Cardiac muscle cell (in vitro differentiated cells and primary cell): ENCODE results near the gene TSEN2. TPM values are rescaled to one million over a fixed set of nuclear protein-coding genes. Genes with fewer than 3 reads are reported as not detected.
"Not testable (repeated sequence)": the region's sequence is repeated elsewhere in the genome, so short reads cannot be mapped to it uniquely, and the experiment has no call there.

Experiments used
- DNase-seq, 2 donors: peaks; one replicate each; pipeline versions ENCODE4 v3.0.0 to v3.0.0-alpha.2; 2010 to 2017; ENCODE audit warnings: low read depth in 1 of 2, low spot score in 1 of 2
- H3K27ac ChIP-seq: fragments of 200-600 bp; sonication (generic); 2 replicates; pipeline ENCODE4 v1.5.1; 2016
- H3K27me3 ChIP-seq: fragments of 200-600 bp; sonication (generic); 2 replicates; pipeline ENCODE4 v1.6.0; 2016; ENCODE audit warnings: control low read depth
- H3K36me3 ChIP-seq: fragments of 200-600 bp; sonication (generic); 2 replicates; pipeline ENCODE4 v1.5.1; 2016; ENCODE audit warnings: control low read depth
- H3K4me1 ChIP-seq: fragments of 200-600 bp; sonication (generic); 2 replicates; pipeline ENCODE4 v1.8.1; 2017; ENCODE audit warnings: low read depth, mild to moderate bottlenecking, mixed run types
- H3K4me3 ChIP-seq: fragments of 200-600 bp; sonication (generic); 2 replicates; pipeline ENCODE4 v1.5.1; 2016; ENCODE audit warnings: mild to moderate bottlenecking
- H3K9me3 ChIP-seq: fragments of 200-600 bp; sonication (generic); 2 replicates; pipeline ENCODE4 v1.5.1; 2017; ENCODE audit warnings: low read depth, mild to moderate bottlenecking, control low read depth
- polyA plus RNA-seq: library from polyadenylated mRNA; unstranded; fragments of >200 nt; fragmentation: Nextera tagmentation; extraction: Ambion mirVana; gene quantifications from 2 replicates; pipeline ENCODE4 v1.2.1, GENCODE V29; 2016
- total RNA-seq: library from RNA; depleted of rRNA; stranded (reverse); fragments of >200 nt; gene quantifications from 2 replicates; pipeline ENCODE4 v1.2.3, GENCODE V29; 2016
- TF ChIP-seq, protein P1 (sequence below): IDR thresholded peaks from 2 replicates; pipeline ENCODE4 v1.5.1; 2012; ENCODE audit warnings: low read depth, mild to moderate bottlenecking, low read length

Gene TSEN2
- total and polyA plus RNA-seq, 2 experiments from 2014 or later, result 24.4 to 25.7 TPM

GRCh38 chr3:12444582-12445471 is 39.5 kb upstream of the TSEN2 start:
- Histone ChIP-seq H3K9me3 (no peaks in the 10 kb centered on the region), H3K27me3 (no peaks in the 10 kb centered on the region), H3K4me3 (no peak overlapping the region), H3K27ac (peak overlapping the region; percentile 6), H3K36me3 (no peaks in the 10 kb centered on the region), H3K4me1 (peaks cover 16% of the 10 kb centered on the region)
- TF ChIP-seq, protein P1, sequence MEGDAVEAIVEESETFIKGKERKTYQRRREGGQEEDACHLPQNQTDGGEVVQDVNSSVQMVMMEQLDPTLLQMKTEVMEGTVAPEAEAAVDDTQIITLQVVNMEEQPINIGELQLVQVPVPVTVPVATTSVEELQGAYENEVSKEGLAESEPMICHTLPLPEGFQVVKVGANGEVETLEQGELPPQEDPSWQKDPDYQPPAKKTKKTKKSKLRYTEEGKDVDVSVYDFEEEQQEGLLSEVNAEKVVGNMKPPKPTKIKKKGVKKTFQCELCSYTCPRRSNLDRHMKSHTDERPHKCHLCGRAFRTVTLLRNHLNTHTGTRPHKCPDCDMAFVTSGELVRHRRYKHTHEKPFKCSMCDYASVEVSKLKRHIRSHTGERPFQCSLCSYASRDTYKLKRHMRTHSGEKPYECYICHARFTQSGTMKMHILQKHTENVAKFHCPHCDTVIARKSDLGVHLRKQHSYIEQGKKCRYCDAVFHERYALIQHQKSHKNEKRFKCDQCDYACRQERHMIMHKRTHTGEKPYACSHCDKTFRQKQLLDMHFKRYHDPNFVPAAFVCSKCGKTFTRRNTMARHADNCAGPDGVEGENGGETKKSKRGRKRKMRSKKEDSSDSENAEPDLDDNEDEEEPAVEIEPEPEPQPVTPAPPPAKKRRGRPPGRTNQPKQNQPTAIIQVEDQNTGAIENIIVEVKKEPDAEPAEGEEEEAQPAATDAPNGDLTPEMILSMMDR, result no peak
- DNase-seq, result peak; percentile 67 to 69

DNA sequence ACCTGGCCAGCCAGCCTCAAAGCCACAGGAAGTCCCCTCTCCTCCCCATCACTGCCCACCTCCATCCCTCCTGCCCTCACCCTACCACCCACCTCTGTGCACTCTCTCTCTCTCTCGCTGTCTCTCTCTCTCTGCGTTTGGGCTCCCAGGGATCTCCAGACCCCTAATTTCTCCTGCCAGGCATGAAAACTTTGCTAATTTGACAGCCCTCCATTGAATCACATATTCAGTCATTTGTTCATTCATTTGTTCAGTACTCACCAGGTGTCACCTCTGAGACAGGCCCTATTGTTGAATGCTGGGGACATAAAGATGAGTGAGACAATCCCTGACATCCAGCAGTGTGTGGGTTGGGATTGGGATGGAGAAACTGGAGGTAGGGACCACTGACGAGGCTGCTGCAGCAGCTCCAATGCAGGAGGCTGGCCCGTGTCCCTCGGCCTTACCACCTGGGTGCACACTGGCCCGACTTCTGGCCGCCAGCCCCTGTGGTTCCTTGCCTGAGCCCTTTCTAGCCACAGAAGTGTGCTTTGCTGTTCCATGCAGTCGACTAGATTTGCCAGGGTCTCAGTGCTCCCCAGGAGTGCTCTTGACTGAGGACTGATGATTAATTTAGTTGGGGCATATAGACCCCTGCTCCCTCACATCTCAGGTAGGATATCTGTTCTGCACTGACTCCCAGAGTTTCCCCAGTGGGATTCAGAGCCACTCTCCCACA is 38.6 kb upstream of the TSEN2 start:
- H3K27ac ChIP-seq, result no peak overlapping the region
- H3K36me3 ChIP-seq, result no peaks in the 10 kb centered on the region
- no peak overlapping the region for H3K4me3 ChIP-seq
- TF ChIP-seq, protein P1, result no peak
- H3K27me3 ChIP-seq, result no peaks in the 10 kb centered on the region
- no peaks in the 10 kb centered on the region for H3K9me3 ChIP-seq
- peaks cover 16% of the 10 kb centered on the region for H3K4me1 ChIP-seq
- no peak for DNase-seq

GRCh38 chr3:12446298-12446697 is 38.0 kb upstream of the TSEN2 start:
- no peaks in the 10 kb centered on the region for H3K36me3 ChIP-seq
- H3K27me3 ChIP-seq, result no peaks in the 10 kb centered on the region
- peaks cover 16% of the 10 kb centered on the region for H3K4me1 ChIP-seq
- H3K4me3 ChIP-seq, result no peak overlapping the region
- no peak overlapping the region for H3K27ac ChIP-seq
- H3K9me3 ChIP-seq, result no peaks in the 10 kb centered on the region
- TF ChIP-seq, protein P1, result no peak
- DNase-seq, result no peak

GRCh38 chr3:12447075-12447474 is 37.2 kb upstream of the TSEN2 start:
- DNase-seq, result no peak
- peaks cover 16% of the 10 kb centered on the region for H3K4me1 ChIP-seq
- no peak overlapping the region for H3K4me3 ChIP-seq
- H3K36me3 ChIP-seq, result no peaks in the 10 kb centered on the region
- H3K27me3 ChIP-seq, result no peaks in the 10 kb centered on the region
- H3K27ac ChIP-seq, result no peak overlapping the region
- H3K9me3 ChIP-seq, result no peaks in the 10 kb centered on the region
- TF ChIP-seq, protein P1, result no peak

DNA sequence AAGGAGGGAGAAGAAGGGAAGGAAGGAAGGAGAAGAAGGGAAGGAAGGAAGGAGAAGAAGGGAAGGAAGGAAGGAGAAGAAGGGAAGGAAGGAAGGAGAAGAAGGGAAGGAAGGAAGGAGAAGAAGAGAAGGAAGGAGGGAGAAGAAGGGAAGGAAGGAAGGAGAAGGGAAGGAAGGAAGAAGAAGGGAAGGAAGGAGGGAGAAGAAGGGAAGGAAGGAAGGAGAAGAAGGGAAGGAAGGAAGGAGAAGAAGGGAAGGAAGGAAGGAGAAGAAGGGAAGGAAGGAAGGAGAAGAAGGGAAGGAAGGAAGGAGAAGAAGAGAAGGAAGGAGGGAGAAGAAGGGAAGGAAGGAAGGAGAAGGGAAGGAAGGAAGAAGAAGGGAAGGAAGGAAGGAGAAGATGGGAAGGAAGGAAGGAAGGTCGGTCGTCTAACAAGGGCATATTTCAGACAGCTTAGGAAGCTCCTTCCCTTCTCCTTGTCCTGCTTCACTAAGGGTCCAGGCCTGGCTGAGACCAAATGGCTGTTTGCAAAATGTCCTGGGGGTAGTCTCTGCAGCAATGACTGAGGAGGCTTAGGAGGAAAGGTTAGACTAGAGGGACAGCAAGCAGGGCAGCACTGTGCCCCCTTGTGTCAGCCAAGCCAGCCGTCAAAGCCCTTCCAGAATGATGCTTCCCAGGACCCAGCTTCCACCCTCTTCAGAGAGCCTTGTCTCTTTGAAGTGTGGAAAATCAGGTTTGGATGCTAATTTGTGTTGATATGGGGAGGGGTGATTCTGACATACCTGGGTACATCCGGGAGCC is 35.7 kb upstream of the TSEN2 start:
- not testable (repeated sequence) for H3K9me3 ChIP-seq, H3K36me3 ChIP-seq, H3K27ac ChIP-seq, DNase-seq, H3K27me3 ChIP-seq, H3K4me3 ChIP-seq, H3K4me1 ChIP-seq
- TF ChIP-seq, protein P1, result peak; percentile 3
